Body of pancreas (tissue), 4 donors: ENCODE results near the gene LRRC27.
A peak's percentile ranks its signal among the peaks of the same experiment; 100 is the strongest.

Experiments
- POLR2A ChIP-seq, 3 donors: fragments of 450-650 bp; IDR thresholded peaks; one replicate each; pipeline ENCODE4 v1.6.1; 2016; ENCODE audit warnings: antibody characterized with exemption in 3 of 3, mild to moderate bottlenecking in 2 of 3
- TF ChIP-seq, protein P1 (sequence below), 7 experiments: fragments of 450-650 bp in 4 of 7; fragments of 200-600 bp in 3 of 7; sonication (generic) in 3 of 7; IDR thresholded peaks; one replicate each; pipeline ENCODE4 v1.5.1; 2016 to 2019; ENCODE audit warnings: antibody characterized with exemption in 7 of 7

DNA sequence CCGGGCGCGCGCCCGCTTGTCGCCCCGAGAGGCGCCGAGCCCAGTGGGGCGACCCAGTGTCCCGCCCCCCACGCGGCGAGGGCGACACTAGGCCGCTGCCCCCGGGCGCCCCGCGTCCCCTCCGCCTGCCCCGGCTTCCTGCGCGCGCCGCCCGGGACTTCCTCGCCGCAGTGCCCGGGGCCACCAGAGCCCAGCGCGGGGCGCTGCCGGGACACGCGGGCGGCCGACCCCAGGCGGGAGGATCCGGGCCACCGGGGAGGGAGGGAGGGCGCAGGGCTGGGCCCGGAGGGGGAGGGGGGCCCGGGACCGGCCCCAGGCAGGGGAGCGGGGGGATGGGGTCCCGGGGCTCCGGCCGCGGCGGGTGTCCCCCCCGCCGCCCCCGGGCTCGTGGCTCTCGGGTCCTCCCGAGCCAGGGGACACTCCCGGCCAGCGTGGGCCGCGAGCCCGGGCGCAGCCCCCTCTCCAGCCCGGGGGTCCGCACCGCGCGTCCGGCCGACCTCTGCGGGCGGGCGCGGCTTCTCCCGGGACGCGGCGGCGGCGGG is 64.6 kb downstream of the LRRC27 start:
- TF ChIP-seq, protein P1, sequence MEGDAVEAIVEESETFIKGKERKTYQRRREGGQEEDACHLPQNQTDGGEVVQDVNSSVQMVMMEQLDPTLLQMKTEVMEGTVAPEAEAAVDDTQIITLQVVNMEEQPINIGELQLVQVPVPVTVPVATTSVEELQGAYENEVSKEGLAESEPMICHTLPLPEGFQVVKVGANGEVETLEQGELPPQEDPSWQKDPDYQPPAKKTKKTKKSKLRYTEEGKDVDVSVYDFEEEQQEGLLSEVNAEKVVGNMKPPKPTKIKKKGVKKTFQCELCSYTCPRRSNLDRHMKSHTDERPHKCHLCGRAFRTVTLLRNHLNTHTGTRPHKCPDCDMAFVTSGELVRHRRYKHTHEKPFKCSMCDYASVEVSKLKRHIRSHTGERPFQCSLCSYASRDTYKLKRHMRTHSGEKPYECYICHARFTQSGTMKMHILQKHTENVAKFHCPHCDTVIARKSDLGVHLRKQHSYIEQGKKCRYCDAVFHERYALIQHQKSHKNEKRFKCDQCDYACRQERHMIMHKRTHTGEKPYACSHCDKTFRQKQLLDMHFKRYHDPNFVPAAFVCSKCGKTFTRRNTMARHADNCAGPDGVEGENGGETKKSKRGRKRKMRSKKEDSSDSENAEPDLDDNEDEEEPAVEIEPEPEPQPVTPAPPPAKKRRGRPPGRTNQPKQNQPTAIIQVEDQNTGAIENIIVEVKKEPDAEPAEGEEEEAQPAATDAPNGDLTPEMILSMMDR (IDR thresholded peaks at IDR 0.05), result peak in 5 of 7 experiments; percentile 24 to 74 (median 68)
- no peak for TF ChIP-seq POLR2A (IDR thresholded peaks at IDR 0.05)
